IPS-18c (cell line): ENCODE results near the gene CHST11.

Experiments used
- H3K4me3 ChIP-seq: 2 replicates; pipeline ENCODE4 v1.7.0; 2013; ENCODE audit warnings: low read depth, mild to moderate bottlenecking, low read length, moderate library complexity; ENCODE audit not compliant: insufficient read depth
- H3K9me3 ChIP-seq: one replicate; pipeline ENCODE4 v1.6.1; 2013; ENCODE audit warnings: mild to moderate bottlenecking, low read length, moderate library complexity; ENCODE audit not compliant: control insufficient read depth, insufficient read depth

Gene CHST11

GRCh38 chr12:104649921-104650320 lies 193.2 kb downstream of the CHST11 start:
- no peak overlapping the region for H3K4me3 ChIP-seq
- H3K9me3 ChIP-seq = no peaks in the 10 kb centered on the region

GRCh38 chr12:104650541-104650940 lies 193.8 kb downstream of the CHST11 start:
- H3K9me3 ChIP-seq = no peaks in the 10 kb centered on the region
- H3K4me3 ChIP-seq = no peak overlapping the region

GRCh38 chr12:104651811-104652210 lies 195.1 kb downstream of the CHST11 start:
- Histone ChIP-seq H3K9me3 (no peaks in the 10 kb centered on the region), H3K4me3 (no peak overlapping the region)

- Histone ChIP-seq H3K4me3 (no peak overlapping the region), H3K9me3 (no peaks in the 10 kb centered on the region)
Observed at GRCh38 chr12:104652358-104652757, 195.6 kb downstream of the CHST11 start.

GRCh38 chr12:104652910-104653309 lies 196.2 kb downstream of the CHST11 start:
- no peaks in the 10 kb centered on the region for H3K9me3 ChIP-seq
- no peak overlapping the region for H3K4me3 ChIP-seq

GRCh38 chr12:104653730-104654664 lies 197.2 kb downstream of the CHST11 start:
- Histone ChIP-seq H3K4me3 (no peak overlapping the region), H3K9me3 (no peaks in the 10 kb centered on the region)

GRCh38 chr12:104654665-104655609 lies 198.2 kb downstream of the CHST11 start:
- Histone ChIP-seq H3K4me3 (no peak overlapping the region), H3K9me3 (no peaks in the 10 kb centered on the region)

GRCh38 chr12:104656383-104656782 lies 199.6 kb downstream of the CHST11 start:
- no peaks in the 10 kb centered on the region for H3K9me3 ChIP-seq
- H3K4me3 ChIP-seq = no peak overlapping the region

- no peak overlapping the region for H3K4me3 ChIP-seq
- no peaks in the 10 kb centered on the region for H3K9me3 ChIP-seq
Observed at GRCh38 chr12:104656921-104657320, 200.2 kb downstream of the CHST11 start.

- no peaks in the 10 kb centered on the region for H3K9me3 ChIP-seq
- H3K4me3 ChIP-seq = no peak overlapping the region
Observed at GRCh38 chr12:104657726-104658484, 201.2 kb downstream of the CHST11 start.

- H3K4me3 ChIP-seq = no peak overlapping the region
Observed at GRCh38 chr12:104659058-104659457, 202.3 kb downstream of the CHST11 start.

GRCh38 chr12:104662203-104662602 lies 205.5 kb downstream of the CHST11 start:
- H3K4me3 ChIP-seq = no peak overlapping the region
- no peaks in the 10 kb centered on the region for H3K9me3 ChIP-seq

More at GRCh38 chr12:104659058-104659457, 202.3 kb downstream of the CHST11 start:
- H3K9me3 ChIP-seq = no peaks in the 10 kb centered on the region

- no peak overlapping the region for H3K4me3 ChIP-seq
- H3K9me3 ChIP-seq = no peaks in the 10 kb centered on the region
Observed at GRCh38 chr12:104662908-104663307, 206.2 kb downstream of the CHST11 start.

- H3K4me3 ChIP-seq = no peak overlapping the region
- no peaks in the 10 kb centered on the region for H3K9me3 ChIP-seq
Observed at GRCh38 chr12:104664351-104664750, 207.6 kb downstream of the CHST11 start.

- Histone ChIP-seq H3K9me3 (no peaks in the 10 kb centered on the region), H3K4me3 (no peak overlapping the region)
Observed at GRCh38 chr12:104665296-104665695, 208.5 kb downstream of the CHST11 start.

GRCh38 chr12:104667139-104667538 lies 210.4 kb downstream of the CHST11 start:
- Histone ChIP-seq H3K9me3 (no peaks in the 10 kb centered on the region), H3K4me3 (no peak overlapping the region)

- Histone ChIP-seq H3K9me3 (no peaks in the 10 kb centered on the region), H3K4me3 (no peak overlapping the region)
Observed at GRCh38 chr12:104668274-104668718, 211.5 kb downstream of the CHST11 start.
